K562 (cell line): ENCODE results near the gene CD164L2. TPM values are rescaled to one million over a fixed set of nuclear protein-coding genes. Genes with fewer than 3 reads are reported as not detected.
A peak's percentile ranks its signal among the peaks of the same experiment; 100 is the strongest.

Experiments
- BCOR ChIP-seq: fragments of 450-650 bp; IDR thresholded peaks from 2 replicates; pipeline ENCODE4 v1.6.1; 2016
- ELF1 ChIP-seq: fragments of 200-800 bp; sonication (Bioruptor generic); IDR thresholded peaks from 2 replicates; pipeline ENCODE4 v1.6.1; 2016; ENCODE audit warnings: missing genetic modification characterization, missing compliant biosample characterization
- FOXM1 ChIP-seq, 2 experiments: fragments of 450-650 bp in 1 of 2; sonication (generic) in 1 of 2; formaldehyde crosslinking in 1 of 2; IDR thresholded peaks; 2 replicates each; pipeline versions ENCODE4 v1.6.1 to v1.9.0; 2017 to 2022; ENCODE audit warnings: low read depth in 2 of 2, mild to moderate bottlenecking in 2 of 2, missing genetic modification reagents in 1 of 2, moderate library complexity in 1 of 2
- HCFC1 ChIP-seq: IDR thresholded peaks from 2 replicates; pipeline ENCODE4 v1.6.1; 2012; ENCODE audit warnings: low read depth, low read length, improper control_type of control experiment
- HMGN3 ChIP-seq: IDR thresholded peaks from 2 replicates; pipeline ENCODE4 v1.6.1; 2011; ENCODE audit warnings: borderline replicate concordance, low read depth, mild to moderate bottlenecking, mixed read lengths, low read length; ENCODE audit not compliant: insufficient read length; ENCODE audit errors: extremely low read depth
- JUNB ChIP-seq: fragments of 450-650 bp; formaldehyde crosslinking; conservative IDR thresholded peaks from 2 replicates; pipeline ENCODE4 v1.4.0; 2020; ENCODE audit warnings: mild to moderate bottlenecking
- JUND ChIP-seq, 2 experiments: IDR thresholded peaks; 2 replicates in 1 of 2; 3 replicates in 1 of 2; pipeline ENCODE4 v1.6.1; 2011; ENCODE audit warnings: borderline replicate concordance in 2 of 2, low read depth in 2 of 2, low read length in 2 of 2, improper control_type of control experiment in 1 of 2, missing biosample characterization in 1 of 2, missing genetic modification characterization in 1 of 2, missing genetic modification reagents in 1 of 2
- LEF1 ChIP-seq: fragments of 450-650 bp; IDR thresholded peaks from 2 replicates; pipeline ENCODE4 v1.6.1; 2016; ENCODE audit warnings: mild to moderate bottlenecking
- MEF2A ChIP-seq: IDR thresholded peaks from 2 replicates; pipeline ENCODE4 v1.6.1; 2011; ENCODE audit warnings: low read depth, mild to moderate bottlenecking, low read length, moderate library complexity; ENCODE audit not compliant: control insufficient read depth
- OTX1 ChIP-seq: fragments of 450-650 bp; formaldehyde crosslinking; IDR thresholded peaks from 2 replicates; pipeline ENCODE4 v1.4.0; 2022; ENCODE audit warnings: mild to moderate bottlenecking
- PHB2 ChIP-seq: fragments of 450-650 bp; IDR thresholded peaks from 2 replicates; pipeline ENCODE4 v1.6.1; 2017; ENCODE audit warnings: low read depth
- PHF21A ChIP-seq: fragments of 450-650 bp; IDR thresholded peaks from 2 replicates; pipeline ENCODE4 v1.6.1; 2017; ENCODE audit warnings: low read depth, borderline replicate concordance
- RFX7 ChIP-seq: fragments of 250-450 bp; sonication (Bioruptor Pico); IDR thresholded peaks from 2 replicates; pipeline ENCODE4 v1.5.1; 2021; ENCODE audit warnings: mild to moderate bottlenecking
- SMAD2 ChIP-seq: fragments of 150-350 bp; IDR thresholded peaks from 2 replicates; pipeline ENCODE4 v1.6.1; 2014; ENCODE audit warnings: low read depth, mild to moderate bottlenecking, low read length
- SMARCC2 ChIP-seq: fragments of 450-650 bp; IDR thresholded peaks from 2 replicates; pipeline ENCODE4 v1.6.1; 2017; ENCODE audit warnings: antibody characterized with exemption, moderate library complexity, mild to moderate bottlenecking, low read depth
- SRF ChIP-seq, 2 experiments: fragments of 250-450, 450-650 bp in 1 of 2; sonication (Bioruptor Pico) in 1 of 2; sonication (generic) in 1 of 2; formaldehyde crosslinking; IDR thresholded peaks; 2 replicates each; pipeline versions ENCODE4 v1.5.0 to v1.5.1; 2020 to 2022; ENCODE audit warnings: mild to moderate bottlenecking in 1 of 2, missing genetic modification reagents in 1 of 2
- TAF15 ChIP-seq: fragments of 200-400 bp; formaldehyde crosslinking; IDR thresholded peaks from 2 replicates; pipeline ENCODE4 v1.6.1; 2017; ENCODE audit warnings: mild to moderate bottlenecking, low read depth, low read length, moderate library complexity
- TCF3 ChIP-seq: sonication (generic); formaldehyde crosslinking; IDR thresholded peaks from 2 replicates; pipeline ENCODE4 v1.4.0; 2020; ENCODE audit warnings: mild to moderate bottlenecking, missing genetic modification reagents
- TFAM ChIP-seq: fragments of 250-450 bp; sonication (Bioruptor Pico); conservative IDR thresholded peaks from 2 replicates; pipeline ENCODE4 v1.5.0; 2021; ENCODE audit warnings: mild to moderate bottlenecking, moderate library complexity
- ZNF121 ChIP-seq: sonication (generic); formaldehyde crosslinking; conservative IDR thresholded peaks from 2 replicates; pipeline ENCODE4 v1.8.0; 2022; ENCODE audit warnings: missing genetic modification reagents
- ZNF175 ChIP-seq: fragments of 200-800 bp; sonication (Bioruptor generic); IDR thresholded peaks from 2 replicates; pipeline ENCODE4 v1.6.1; 2016; ENCODE audit warnings: low read depth, mild to moderate bottlenecking, missing genetic modification characterization, missing compliant biosample characterization
- ZNF253 ChIP-seq: fragments of 250-450 bp; sonication (Bioruptor Pico); conservative IDR thresholded peaks from 2 replicates; pipeline ENCODE4 v1.6.1; 2021; ENCODE audit warnings: mild to moderate bottlenecking
- polyA plus RNA-seq, 8 experiments: library from polyadenylated mRNA; depleted of rRNA in 4 of 8; stranded (reverse) in 5 of 8; unstranded in 3 of 8; fragments of >200 nt; fragmentation: Nextera tagmentation in 2 of 8; fragmentation: Illumina TruSeq in 1 of 8; extraction: Ambion mirVana in 2 of 8; extraction: Trizol in 1 of 8; gene quantifications; 2 replicates each; pipeline versions ENCODE4 v1.2.1 to v1.2.3, GENCODE V29; 2011 to 2014; ENCODE audit warnings: inconsistent platforms in 1 of 8, missing spikeins in 1 of 8
- total RNA-seq, 7 experiments: library from RNA; depleted of rRNA in 6 of 7; stranded (reverse); fragments of >200 nt in 6 of 7; fragmentation: Illumina TruSeq in 2 of 7; extraction: Trizol in 2 of 7; gene quantifications; 2 replicates each; pipeline versions ENCODE4 v1.2.1 to v1.2.3, GENCODE V29; 2011 to 2021; ENCODE audit warnings: low replicate concordance in 1 of 7
- TF ChIP-seq, protein P1 (sequence below): fragments of 250-450 bp; sonication (Bioruptor Pico); IDR thresholded peaks from 2 replicates; pipeline ENCODE4 v1.4.0; 2020; ENCODE audit warnings: mild to moderate bottlenecking, moderate library complexity, borderline replicate concordance
- TF ChIP-seq, protein P2 (sequence below): sonication (generic); formaldehyde crosslinking; IDR thresholded peaks from 2 replicates; pipeline ENCODE4 v1.9.0; 2022; ENCODE audit warnings: mild to moderate bottlenecking, missing genetic modification reagents

The CD164L2 gene
- total and polyA plus RNA-seq, 9 of the 15 experiments (the other 6 are each of a cell fraction or from before 2014, with no cell fraction given) = 0.08 to 0.92 (median 0.38) TPM; not detected in 1

DNA sequence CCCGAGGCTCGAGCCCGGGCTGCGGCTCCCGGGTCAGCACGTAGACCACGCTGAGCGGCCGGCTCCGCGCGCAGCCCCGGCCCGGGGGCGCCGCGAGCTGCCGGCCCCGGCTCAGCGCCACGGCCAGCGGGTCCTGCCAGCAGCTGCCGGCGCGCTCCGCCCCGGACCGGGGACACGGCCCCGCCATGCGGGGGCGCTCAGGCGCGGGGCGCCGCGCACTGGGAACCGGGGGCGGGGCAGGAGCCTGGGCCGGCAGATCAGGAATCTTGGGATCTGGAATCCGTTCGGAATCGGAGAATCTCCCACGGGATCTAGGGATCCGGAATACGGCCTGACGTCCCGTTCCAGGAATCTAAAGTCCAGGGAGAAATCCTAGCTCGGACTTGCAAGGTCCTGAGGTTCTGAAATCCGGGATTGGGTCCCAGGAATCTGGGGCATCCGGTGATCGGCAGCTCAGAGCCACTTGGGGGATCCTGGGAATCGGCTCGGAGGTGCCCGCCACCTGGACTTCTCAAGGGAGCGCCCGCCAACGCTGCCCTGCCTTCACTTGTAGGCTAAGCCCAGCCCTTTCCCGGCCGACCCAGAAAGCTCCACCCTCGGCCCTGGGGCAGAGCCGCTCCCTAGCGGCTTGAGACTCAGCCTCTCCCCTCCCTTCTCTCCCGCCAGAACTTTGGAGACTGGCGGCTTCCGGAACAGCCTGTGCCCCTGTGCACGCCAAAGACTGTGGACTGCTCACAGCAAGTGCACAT lies 16.5 kb downstream of the CD164L2 start, which contains the start of gene MAP3K6 (continued):
- TF ChIP-seq, protein P1, sequence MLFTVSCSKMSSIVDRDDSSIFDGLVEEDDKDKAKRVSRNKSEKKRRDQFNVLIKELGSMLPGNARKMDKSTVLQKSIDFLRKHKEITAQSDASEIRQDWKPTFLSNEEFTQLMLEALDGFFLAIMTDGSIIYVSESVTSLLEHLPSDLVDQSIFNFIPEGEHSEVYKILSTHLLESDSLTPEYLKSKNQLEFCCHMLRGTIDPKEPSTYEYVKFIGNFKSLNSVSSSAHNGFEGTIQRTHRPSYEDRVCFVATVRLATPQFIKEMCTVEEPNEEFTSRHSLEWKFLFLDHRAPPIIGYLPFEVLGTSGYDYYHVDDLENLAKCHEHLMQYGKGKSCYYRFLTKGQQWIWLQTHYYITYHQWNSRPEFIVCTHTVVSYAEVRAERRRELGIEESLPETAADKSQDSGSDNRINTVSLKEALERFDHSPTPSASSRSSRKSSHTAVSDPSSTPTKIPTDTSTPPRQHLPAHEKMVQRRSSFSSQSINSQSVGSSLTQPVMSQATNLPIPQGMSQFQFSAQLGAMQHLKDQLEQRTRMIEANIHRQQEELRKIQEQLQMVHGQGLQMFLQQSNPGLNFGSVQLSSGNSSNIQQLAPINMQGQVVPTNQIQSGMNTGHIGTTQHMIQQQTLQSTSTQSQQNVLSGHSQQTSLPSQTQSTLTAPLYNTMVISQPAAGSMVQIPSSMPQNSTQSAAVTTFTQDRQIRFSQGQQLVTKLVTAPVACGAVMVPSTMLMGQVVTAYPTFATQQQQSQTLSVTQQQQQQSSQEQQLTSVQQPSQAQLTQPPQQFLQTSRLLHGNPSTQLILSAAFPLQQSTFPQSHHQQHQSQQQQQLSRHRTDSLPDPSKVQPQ = no peak
- TF ChIP-seq MEF2A = no peak
- peak; percentile 15; the same call in 1 of the 2 replicates for TF ChIP-seq BCOR
- no peak for TF ChIP-seq PHF21A
- no peak; the same call in 1 of the 2 replicates for TF ChIP-seq SMARCC2
- TF ChIP-seq OTX1 = no peak
- no peak for TF ChIP-seq ZNF121 (CRISPR knock-in tag)
- no peak for TF ChIP-seq ZNF253 (CRISPR knock-in tag)
- TF ChIP-seq SMAD2 = no peak
- TF ChIP-seq, protein P2, sequence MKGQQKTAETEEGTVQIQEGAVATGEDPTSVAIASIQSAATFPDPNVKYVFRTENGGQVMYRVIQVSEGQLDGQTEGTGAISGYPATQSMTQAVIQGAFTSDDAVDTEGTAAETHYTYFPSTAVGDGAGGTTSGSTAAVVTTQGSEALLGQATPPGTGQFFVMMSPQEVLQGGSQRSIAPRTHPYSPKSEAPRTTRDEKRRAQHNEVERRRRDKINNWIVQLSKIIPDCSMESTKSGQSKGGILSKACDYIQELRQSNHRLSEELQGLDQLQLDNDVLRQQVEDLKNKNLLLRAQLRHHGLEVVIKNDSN (CRISPR knock-in tag) = no peak
- TF ChIP-seq LEF1 = no peak
- TF ChIP-seq FOXM1 (IDR thresholded peaks at IDR 0.05; ENCODE audit: low read depth) = no peak
- TF ChIP-seq FOXM1 (CRISPR knock-in tag; IDR thresholded peaks at IDR 0.05; ENCODE audit: low read depth) = 0 out of 2 replicates have a peak, but pooled peaks have one; percentile 1
- TF ChIP-seq TAF15 = no peak
- TF ChIP-seq ELF1 (tag) = no peak
- TF ChIP-seq PHB2 = no peak
- TF ChIP-seq JUND (IDR thresholded peaks at IDR 0.05; ENCODE audit: borderline replicate concordance, low read depth, low read length) = no peak; the same call in 1 of the 2 replicates
- peak; percentile 9; the same call in 1 of the 3 replicates for TF ChIP-seq JUND (tag; IDR thresholded peaks at IDR 0.05; ENCODE audit: borderline replicate concordance, low read depth, low read length)
- no peak for TF ChIP-seq HCFC1
- TF ChIP-seq TFAM = no peak
- peak; percentile 61 for TF ChIP-seq HMGN3
- TF ChIP-seq TCF3 (CRISPR knock-in tag) = peak; percentile 18; the same call in 1 of the 2 replicates
- TF ChIP-seq SRF (CRISPR knock-in tag; IDR thresholded peaks at IDR 0.05) = no peak
- no peak for TF ChIP-seq JUNB (CRISPR knock-in tag)
- TF ChIP-seq RFX7 (CRISPR knock-in tag) = no peak
- no peak for TF ChIP-seq ZNF175 (CRISPR knock-in tag)
